Tibial artery (tissue), 4 donors: Measurements from ENCODE around the gene RBM4B.

Source experiments
- DNase-seq, 2 donors: peaks; one replicate each; pipeline ENCODE4 v3.0.0-alpha.2; 2019
- H3K27ac ChIP-seq, 2 donors: fragments of 200-600 bp; sonication (generic) in 1 of 2; 1 replicate in 1 of 2; 2 replicates in 1 of 2; pipeline ENCODE4 v1.5.1; 2018 to 2019; ENCODE audit warnings: mild to moderate bottlenecking in 1 of 2
- H3K27me3 ChIP-seq, 2 donors: fragments of 200-600 bp; sonication (generic) in 1 of 2; one replicate each; pipeline versions ENCODE4 v1.5.1 to v1.6.0; 2016 to 2019
- H3K36me3 ChIP-seq, 3 donors: fragments of 200-600 bp; sonication (generic) in 2 of 3; one replicate each; pipeline ENCODE4 v1.5.1; 2016 to 2019; ENCODE audit warnings: mild to moderate bottlenecking in 2 of 3
- H3K4me1 ChIP-seq, 4 donors: fragments of 200-600 bp; sonication (generic) in 2 of 4; 1 replicate in 3 of 4; 2 replicates in 1 of 4; pipeline ENCODE4 v1.5.1; 2016 to 2019
- H3K4me3 ChIP-seq, 2 donors: fragments of 200-600 bp; sonication (generic) in 1 of 2; 1 replicate in 1 of 2; 2 replicates in 1 of 2; pipeline ENCODE4 v1.5.1; 2018 to 2019; ENCODE audit warnings: mild to moderate bottlenecking in 2 of 2
- H3K9me3 ChIP-seq, 3 donors: fragments of 200-600 bp; sonication (generic) in 1 of 3; one replicate each; pipeline ENCODE4 v1.5.1; 2016 to 2019
- CTCF ChIP-seq, 2 experiments: fragments of 200-600 bp in 1 of 2; fragments of 450-650 bp in 1 of 2; IDR thresholded peaks; one replicate each; pipeline ENCODE4 v1.5.1; 2017 to 2019; ENCODE audit warnings: antibody characterized with exemption in 2 of 2, mild to moderate bottlenecking in 1 of 2, moderate library complexity in 1 of 2
- intact Hi-C: fragments of 100-400 bp; cut with DNase I; formaldehyde crosslinking; loops from one replicate; pipeline ENCODE4 v1.15.0; 2023; ENCODE audit warnings: low total_unique reads

The RBM4B gene

GRCh38 chr11:66688561-66689534 is 11.2 kb upstream of the RBM4B start:
- intact Hi-C loops = no loop called here
- H3K27ac ChIP-seq = no peak overlapping the region
- peaks cover 0 to 53% (median 0%) of the 10 kb centered on the region in 3 donors for H3K36me3 ChIP-seq
- H3K4me1 ChIP-seq = no peaks in the 10 kb centered on the region
- TF ChIP-seq CTCF (IDR thresholded peaks at IDR 0.05) = no peak
- H3K27me3 ChIP-seq = peaks cover 0 to 17% of the 10 kb centered on the region in 2 donors
- H3K4me3 ChIP-seq = no peak overlapping the region
- no peak for DNase-seq
- no peaks in the 10 kb centered on the region for H3K9me3 ChIP-seq

GRCh38 chr11:66687831-66688281 is 10.2 kb upstream of the RBM4B start:
- no peaks in the 10 kb centered on the region for H3K4me1 ChIP-seq
- no peak for TF ChIP-seq CTCF (IDR thresholded peaks at IDR 0.05)
- H3K36me3 ChIP-seq = peaks cover 0 to 50% (median 0%) of the 10 kb centered on the region in 3 donors
- intact Hi-C loops = no loop called here
- no peak overlapping the region for H3K4me3 ChIP-seq
- no peaks in the 10 kb centered on the region for H3K9me3 ChIP-seq
- no peak overlapping the region for H3K27ac ChIP-seq
- H3K27me3 ChIP-seq = peaks cover 0 to 17% of the 10 kb centered on the region in 2 donors
- peak in 1 of 2 donors; percentile 52 for DNase-seq

GRCh38 chr11:66686801-66687750 is 9.4 kb upstream of the RBM4B start:
- no peak for TF ChIP-seq CTCF (IDR thresholded peaks at IDR 0.05)
- Histone ChIP-seq H3K27me3 (peaks cover 0 to 17% of the 10 kb centered on the region in 2 donors), H3K4me3 (no peak overlapping the region), H3K36me3 (peaks cover 0 to 44% (median 0%) of the 10 kb centered on the region in 3 donors), H3K27ac (no peak overlapping the region), H3K9me3 (no peaks in the 10 kb centered on the region), H3K4me1 (no peaks in the 10 kb centered on the region)
- intact Hi-C loops = no loop called here
- DNase-seq = peak in 1 of 2 donors; percentile 59

- Histone ChIP-seq H3K27ac (no peak overlapping the region), H3K4me3 (no peak overlapping the region), H3K9me3 (no peaks in the 10 kb centered on the region), H3K36me3 (peaks cover 0 to 41% (median 0%) of the 10 kb centered on the region in 3 donors), H3K4me1 (no peaks in the 10 kb centered on the region), H3K27me3 (peaks cover 0 to 17% of the 10 kb centered on the region in 2 donors)
- peak in 1 of 2 donors; percentile 41 for DNase-seq
- TF ChIP-seq CTCF (IDR thresholded peaks at IDR 0.05) = no peak
- intact Hi-C loops = no loop called here
These were observed 8.6 kb upstream of the RBM4B start for GRCh38 chr11:66686100-66686785.
